Measurements from ENCODE around the gene FOXN4. TPM values are rescaled to one million over a fixed set of nuclear protein-coding genes. Genes with fewer than 3 reads are reported as not detected.

FOXN4 gene
- total and polyA plus RNA-seq, 4 donors = 0.04 to 0.26 (median 0.15) TPM

- no peaks in the 10 kb centered on the region for H3K27me3 ChIP-seq (ENCODE audit: control insufficient read depth in 3 of 3, insufficient read depth in 3 of 3, low read length in 2 of 3)
- ATAC-seq (ENCODE audit: insufficient read depth, low FRiP score) = no peak
- 88 to 89% methylated on average over 18 of the region's 18 CpGs for WGBS, 2 donors
Measured at GRCh38 chr12:109290061-109290460, 19.0 kb downstream of the FOXN4 start.

GRCh38 chr12:109289551-109289950, 19.5 kb downstream of the FOXN4 start:
- no peak for DNase-seq
- no peaks in the 10 kb centered on the region for H3K27me3 ChIP-seq (ENCODE audit: control insufficient read depth in 3 of 3, insufficient read depth in 3 of 3, low read length in 2 of 3)
- no peak for ATAC-seq (ENCODE audit: insufficient read depth, low FRiP score)
- H3K9ac ChIP-seq (ENCODE audit: insufficient read depth in 1 of 2, low read length in 2 of 2) = no peak overlapping the region
- TF ChIP-seq CTCF (IDR thresholded peaks at IDR 0.05; ENCODE audit: control extremely low read depth, extremely low read depth) = no peak
- no peaks in the 10 kb centered on the region for H3K36me3 ChIP-seq (ENCODE audit: control insufficient read depth in 4 of 4, insufficient read depth in 4 of 4, low read length in 4 of 4)
- H3K4me3 ChIP-seq = no peak overlapping the region
- peaks cover 0 to 12% (median 4%) of the 10 kb centered on the region in 5 donors for H3K4me1 ChIP-seq (ENCODE audit: control insufficient read depth in 5 of 5, insufficient read depth in 5 of 5, low read length in 5 of 5)
- H3K27ac ChIP-seq (ENCODE audit: low read depth in 1 of 2, low read length in 1 of 2) = no peak overlapping the region
- WGBS, 2 donors = 84 to 87% methylated on average over 6 of the region's 6 CpGs
- H3K9me3 ChIP-seq (ENCODE audit: control insufficient read depth in 4 of 4, insufficient read depth in 3 of 4, low read length in 3 of 4) = no peaks in the 10 kb centered on the region

More at GRCh38 chr12:109290061-109290460, 19.0 kb downstream of the FOXN4 start:
- Histone ChIP-seq H3K9me3 (ENCODE audit: control insufficient read depth in 4 of 4, insufficient read depth in 3 of 4, low read length in 3 of 4) (no peaks in the 10 kb centered on the region), H3K4me1 (ENCODE audit: control insufficient read depth in 5 of 5, insufficient read depth in 5 of 5, low read length in 5 of 5) (peaks cover 0 to 12% (median 4%) of the 10 kb centered on the region in 5 donors), H3K27ac (ENCODE audit: low read depth in 1 of 2, low read length in 1 of 2) (no peak overlapping the region), H3K36me3 (ENCODE audit: control insufficient read depth in 4 of 4, insufficient read depth in 4 of 4, low read length in 4 of 4) (no peaks in the 10 kb centered on the region), H3K4me3 (no peak overlapping the region), H3K9ac (ENCODE audit: insufficient read depth in 1 of 2, low read length in 2 of 2) (no peak overlapping the region)
- no peak for DNase-seq
- no peak for TF ChIP-seq CTCF (IDR thresholded peaks at IDR 0.05; ENCODE audit: control extremely low read depth, extremely low read depth)

- DNase-seq (no peak), ATAC-seq (ENCODE audit: insufficient read depth, low FRiP score) (no peak)
- no peak for TF ChIP-seq CTCF (IDR thresholded peaks at IDR 0.05; ENCODE audit: control extremely low read depth, extremely low read depth)
- H3K4me1 ChIP-seq (ENCODE audit: control insufficient read depth in 5 of 5, insufficient read depth in 5 of 5, low read length in 5 of 5) = peaks cover 0 to 12% (median 4%) of the 10 kb centered on the region in 5 donors
- no peaks in the 10 kb centered on the region for H3K36me3 ChIP-seq (ENCODE audit: control insufficient read depth in 4 of 4, insufficient read depth in 4 of 4, low read length in 4 of 4)
- H3K9ac ChIP-seq (ENCODE audit: insufficient read depth in 1 of 2, low read length in 2 of 2) = no peak overlapping the region
- H3K4me3 ChIP-seq = no peak overlapping the region
- H3K27ac ChIP-seq (ENCODE audit: low read depth in 1 of 2, low read length in 1 of 2) = no peak overlapping the region
- H3K9me3 ChIP-seq (ENCODE audit: control insufficient read depth in 4 of 4, insufficient read depth in 3 of 4, low read length in 3 of 4) = no peaks in the 10 kb centered on the region
- H3K27me3 ChIP-seq (ENCODE audit: control insufficient read depth in 3 of 3, insufficient read depth in 3 of 3, low read length in 2 of 3) = no peaks in the 10 kb centered on the region
- 76 to 84% methylated on average over 4 of the region's 4 CpGs for WGBS, 2 donors
Measured at GRCh38 chr12:109289004-109289403, 20.1 kb downstream of the FOXN4 start.

GRCh38 chr12:109288571-109288970, 20.5 kb downstream of the FOXN4 start:
- no peaks in the 10 kb centered on the region for H3K36me3 ChIP-seq (ENCODE audit: control insufficient read depth in 4 of 4, insufficient read depth in 4 of 4, low read length in 4 of 4)
- peaks cover 0 to 12% (median 4%) of the 10 kb centered on the region in 5 donors for H3K4me1 ChIP-seq (ENCODE audit: control insufficient read depth in 5 of 5, insufficient read depth in 5 of 5, low read length in 5 of 5)
- no peaks in the 10 kb centered on the region for H3K9me3 ChIP-seq (ENCODE audit: control insufficient read depth in 4 of 4, insufficient read depth in 3 of 4, low read length in 3 of 4)
- no peaks in the 10 kb centered on the region for H3K27me3 ChIP-seq (ENCODE audit: control insufficient read depth in 3 of 3, insufficient read depth in 3 of 3, low read length in 2 of 3)
- DNase-seq = no peak
- H3K9ac ChIP-seq (ENCODE audit: insufficient read depth in 1 of 2, low read length in 2 of 2) = no peak overlapping the region
- no peak for ATAC-seq (ENCODE audit: insufficient read depth, low FRiP score)
- H3K27ac ChIP-seq (ENCODE audit: low read depth in 1 of 2, low read length in 1 of 2) = no peak overlapping the region
- TF ChIP-seq CTCF (IDR thresholded peaks at IDR 0.05; ENCODE audit: control extremely low read depth, extremely low read depth) = no peak
- H3K4me3 ChIP-seq = no peak overlapping the region
- 82 to 83% methylated on average over 1 of the region's 1 CpG for WGBS, 2 donors

Data from lung (tissue), 12 donors.